ENCODE data around the gene TBKBP1.

The TBKBP1 gene

GRCh38 chr17:47714773-47715396, 20.9 kb downstream of the TBKBP1 start:
- DNase-seq (ENCODE audit: low read depth in 2 of 2): no peak

- DNase-seq (ENCODE audit: low read depth in 2 of 2): no peak
These were observed 21.8 kb downstream of the TBKBP1 start for GRCh38 chr17:47715669-47716325.

- no peak for DNase-seq (ENCODE audit: low read depth in 2 of 2)
These were observed 22.4 kb downstream of the TBKBP1 start for GRCh38 chr17:47716375-47716774.

GRCh38 chr17:47717261-47717697, 23.3 kb downstream of the TBKBP1 start:
- DNase-seq (ENCODE audit: low read depth in 2 of 2): no peak

- DNase-seq (ENCODE audit: low read depth in 2 of 2): no peak
These were observed 24.1 kb downstream of the TBKBP1 start for GRCh38 chr17:47717979-47718621.

GRCh38 chr17:47718634-47719405, 24.9 kb downstream of the TBKBP1 start:
- DNase-seq (ENCODE audit: low read depth in 2 of 2): no peak

GRCh38 chr17:47719411-47720152, 25.6 kb downstream of the TBKBP1 start:
- DNase-seq (ENCODE audit: low read depth in 2 of 2): no peak

- no peak for DNase-seq (ENCODE audit: low read depth in 2 of 2)
These were observed 26.2 kb downstream of the TBKBP1 start for GRCh38 chr17:47720196-47720595.

- DNase-seq (ENCODE audit: low read depth in 2 of 2): peak; percentile 79 to 81
These were observed 27.0 kb downstream of the TBKBP1 start for GRCh38 chr17:47720754-47721533.

GRCh38 chr17:47721725-47722124, 27.8 kb downstream of the TBKBP1 start:
- no peak for DNase-seq (ENCODE audit: low read depth in 2 of 2)

GRCh38 chr17:47724705-47725104, 30.7 kb downstream of the TBKBP1 start:
- no peak for DNase-seq (ENCODE audit: low read depth in 2 of 2)

- DNase-seq (ENCODE audit: low read depth in 2 of 2): no peak
These were observed 31.6 kb downstream of the TBKBP1 start for GRCh38 chr17:47725446-47726111.

- DNase-seq (ENCODE audit: low read depth in 2 of 2): no peak
These were observed 33.1 kb downstream of the TBKBP1 start for GRCh38 chr17:47726796-47727703.

- DNase-seq (ENCODE audit: low read depth in 2 of 2): no peak
These were observed 33.7 kb downstream of the TBKBP1 start for GRCh38 chr17:47727704-47728036.

GRCh38 chr17:47728214-47728877, 34.4 kb downstream of the TBKBP1 start:
- DNase-seq (ENCODE audit: low read depth in 2 of 2): no peak

GRCh38 chr17:47729476-47729875, 35.5 kb downstream of the TBKBP1 start:
- no peak for DNase-seq (ENCODE audit: low read depth in 2 of 2)

- DNase-seq (ENCODE audit: low read depth in 2 of 2): no peak
These were observed 36.7 kb downstream of the TBKBP1 start for GRCh38 chr17:47730681-47731080.

- no peak for DNase-seq (ENCODE audit: low read depth in 2 of 2)
These were observed 37.4 kb downstream of the TBKBP1 start for GRCh38 chr17:47731396-47731795.

All from stimulated activated CD8-positive, alpha-beta memory T cell treated with anti-CD3 and anti-CD28 coated beads, Interleukin-2, amount 100 ng/mL, for 1 hour (primary cell).